ENCODE measurements around the gene PPP1R37.
A peak's percentile ranks its signal among the peaks of the same experiment; 100 is the strongest.

Gene PPP1R37

DNA sequence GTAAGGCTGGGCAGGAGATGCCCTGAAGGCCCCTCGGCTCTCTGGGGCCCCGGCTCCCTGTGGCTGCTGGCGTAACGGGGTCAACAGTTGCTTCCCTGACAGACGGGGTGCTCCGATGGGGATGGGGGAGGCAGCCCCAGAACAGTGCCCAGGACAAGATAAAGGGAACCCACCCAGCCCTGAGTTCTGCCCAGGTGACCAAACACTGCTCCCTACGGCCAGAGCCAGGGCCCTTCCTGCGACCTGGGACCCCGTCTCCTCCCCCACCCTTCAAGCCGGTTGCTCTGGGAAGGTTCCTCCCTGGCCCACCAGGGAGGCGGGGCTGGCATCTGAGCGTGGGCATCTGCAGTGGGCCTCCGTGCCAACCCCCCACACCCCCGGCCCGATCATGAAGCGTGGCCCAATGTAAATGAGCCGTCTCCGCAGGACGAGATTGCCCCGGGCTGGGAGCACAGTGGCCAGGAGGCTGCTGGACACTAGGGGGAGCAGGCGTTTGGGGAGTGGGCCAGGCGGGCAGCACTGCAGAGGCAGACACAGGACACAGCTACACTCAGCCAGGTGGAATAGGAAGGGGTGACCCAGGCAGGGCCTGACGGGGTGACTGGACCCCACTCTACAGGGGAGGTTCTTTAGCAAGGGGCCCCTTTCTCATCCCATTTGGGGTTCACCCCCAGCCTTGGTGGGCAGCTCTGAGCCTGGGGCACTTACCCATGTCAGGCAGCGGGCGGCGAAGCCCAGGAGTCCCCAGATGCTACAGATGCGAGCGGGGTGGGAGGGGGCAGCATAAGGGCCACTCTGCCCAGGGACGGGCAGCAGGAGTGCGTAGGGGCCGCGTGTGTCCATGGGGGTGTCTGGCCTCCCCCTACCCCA lies 69.0 kb downstream of the PPP1R37 start:
- peak; percentile 54 for TF ChIP-seq FOXP2 (optimal IDR thresholded peaks at IDR 0.05; ENCODE audit: borderline replicate concordance, extremely low read depth, extremely low read length, insufficient read depth)
- TF ChIP-seq, protein P1, sequence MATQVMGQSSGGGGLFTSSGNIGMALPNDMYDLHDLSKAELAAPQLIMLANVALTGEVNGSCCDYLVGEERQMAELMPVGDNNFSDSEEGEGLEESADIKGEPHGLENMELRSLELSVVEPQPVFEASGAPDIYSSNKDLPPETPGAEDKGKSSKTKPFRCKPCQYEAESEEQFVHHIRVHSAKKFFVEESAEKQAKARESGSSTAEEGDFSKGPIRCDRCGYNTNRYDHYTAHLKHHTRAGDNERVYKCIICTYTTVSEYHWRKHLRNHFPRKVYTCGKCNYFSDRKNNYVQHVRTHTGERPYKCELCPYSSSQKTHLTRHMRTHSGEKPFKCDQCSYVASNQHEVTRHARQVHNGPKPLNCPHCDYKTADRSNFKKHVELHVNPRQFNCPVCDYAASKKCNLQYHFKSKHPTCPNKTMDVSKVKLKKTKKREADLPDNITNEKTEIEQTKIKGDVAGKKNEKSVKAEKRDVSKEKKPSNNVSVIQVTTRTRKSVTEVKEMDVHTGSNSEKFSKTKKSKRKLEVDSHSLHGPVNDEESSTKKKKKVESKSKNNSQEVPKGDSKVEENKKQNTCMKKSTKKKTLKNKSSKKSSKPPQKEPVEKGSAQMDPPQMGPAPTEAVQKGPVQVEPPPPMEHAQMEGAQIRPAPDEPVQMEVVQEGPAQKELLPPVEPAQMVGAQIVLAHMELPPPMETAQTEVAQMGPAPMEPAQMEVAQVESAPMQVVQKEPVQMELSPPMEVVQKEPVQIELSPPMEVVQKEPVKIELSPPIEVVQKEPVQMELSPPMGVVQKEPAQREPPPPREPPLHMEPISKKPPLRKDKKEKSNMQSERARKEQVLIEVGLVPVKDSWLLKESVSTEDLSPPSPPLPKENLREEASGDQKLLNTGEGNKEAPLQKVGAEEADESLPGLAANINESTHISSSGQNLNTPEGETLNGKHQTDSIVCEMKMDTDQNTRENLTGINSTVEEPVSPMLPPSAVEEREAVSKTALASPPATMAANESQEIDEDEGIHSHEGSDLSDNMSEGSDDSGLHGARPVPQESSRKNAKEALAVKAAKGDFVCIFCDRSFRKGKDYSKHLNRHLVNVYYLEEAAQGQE (IDR thresholded peaks at IDR 0.05; ENCODE audit: insufficient read depth in 1 of 2, low read depth in 2 of 2, low read length in 2 of 2), result no peak

DNA sequence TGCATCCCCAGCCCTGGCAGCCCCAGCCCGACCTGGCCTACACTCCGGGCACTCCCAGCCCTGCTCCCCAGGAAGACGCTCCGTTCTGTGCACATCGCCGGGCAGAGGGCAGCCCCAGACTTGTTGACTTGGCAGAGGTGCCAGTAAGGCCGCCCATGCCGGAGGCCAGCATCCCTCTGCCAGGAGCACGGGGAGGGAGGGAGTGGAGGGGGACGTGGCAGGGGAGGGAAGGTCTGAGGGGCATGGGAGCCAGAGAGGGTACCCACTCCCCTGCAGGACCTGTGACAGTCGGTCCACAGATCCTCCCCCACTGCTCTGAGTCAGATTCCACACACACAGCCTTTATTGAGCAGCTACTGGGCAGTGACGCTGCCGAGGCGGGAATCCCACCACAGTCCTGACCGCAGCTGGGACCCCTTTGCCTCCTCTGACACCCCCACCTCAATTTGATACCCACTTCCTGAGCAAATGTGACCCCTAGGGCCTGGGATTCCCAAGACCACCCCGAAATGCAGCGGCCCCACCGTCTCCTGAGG lies 69.7 kb downstream of the PPP1R37 start:
- no peak for TF ChIP-seq TAF1 (IDR thresholded peaks at IDR 0.05; ENCODE audit: borderline replicate concordance, insufficient read depth, low read length)
- TF ChIP-seq SIN3A (IDR thresholded peaks at IDR 0.05; ENCODE audit: borderline replicate concordance, insufficient read depth, low read length), result no peak
- no peak for TF ChIP-seq POLR2AphosphoS5 (IDR thresholded peaks at IDR 0.05; ENCODE audit: low read depth, low read length)
- TF ChIP-seq, protein P1 (IDR thresholded peaks at IDR 0.05; ENCODE audit: insufficient read depth in 1 of 2, low read depth in 2 of 2, low read length in 2 of 2), result no peak
- no peak for TF ChIP-seq FOXP2 (optimal IDR thresholded peaks at IDR 0.05; ENCODE audit: borderline replicate concordance, extremely low read depth, extremely low read length, insufficient read depth)

DNA sequence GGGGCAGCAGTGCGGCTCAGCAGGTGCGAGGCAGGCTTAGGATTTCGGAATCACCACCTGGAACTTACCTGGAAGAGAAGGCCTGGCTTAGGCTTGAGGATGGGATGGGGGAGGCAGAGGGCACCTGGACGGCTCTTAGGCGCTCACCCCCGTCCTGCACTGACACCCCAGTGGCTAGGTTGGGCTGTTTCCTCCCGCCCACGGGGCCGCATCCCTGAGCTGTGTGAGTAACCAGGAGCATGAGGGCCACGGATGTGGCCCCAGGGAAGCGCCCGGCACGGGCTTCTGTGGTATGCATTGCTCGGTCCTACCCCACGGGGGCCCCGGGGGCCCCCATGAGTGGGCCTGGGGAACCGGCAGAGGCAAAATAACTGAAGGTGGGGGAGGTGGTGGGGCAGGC lies 70.2 kb downstream of the PPP1R37 start:
- no peak for TF ChIP-seq POLR2AphosphoS5 (IDR thresholded peaks at IDR 0.05; ENCODE audit: low read depth, low read length)
- TF ChIP-seq, protein P1 (IDR thresholded peaks at IDR 0.05; ENCODE audit: insufficient read depth in 1 of 2, low read depth in 2 of 2, low read length in 2 of 2), result no peak

DNA sequence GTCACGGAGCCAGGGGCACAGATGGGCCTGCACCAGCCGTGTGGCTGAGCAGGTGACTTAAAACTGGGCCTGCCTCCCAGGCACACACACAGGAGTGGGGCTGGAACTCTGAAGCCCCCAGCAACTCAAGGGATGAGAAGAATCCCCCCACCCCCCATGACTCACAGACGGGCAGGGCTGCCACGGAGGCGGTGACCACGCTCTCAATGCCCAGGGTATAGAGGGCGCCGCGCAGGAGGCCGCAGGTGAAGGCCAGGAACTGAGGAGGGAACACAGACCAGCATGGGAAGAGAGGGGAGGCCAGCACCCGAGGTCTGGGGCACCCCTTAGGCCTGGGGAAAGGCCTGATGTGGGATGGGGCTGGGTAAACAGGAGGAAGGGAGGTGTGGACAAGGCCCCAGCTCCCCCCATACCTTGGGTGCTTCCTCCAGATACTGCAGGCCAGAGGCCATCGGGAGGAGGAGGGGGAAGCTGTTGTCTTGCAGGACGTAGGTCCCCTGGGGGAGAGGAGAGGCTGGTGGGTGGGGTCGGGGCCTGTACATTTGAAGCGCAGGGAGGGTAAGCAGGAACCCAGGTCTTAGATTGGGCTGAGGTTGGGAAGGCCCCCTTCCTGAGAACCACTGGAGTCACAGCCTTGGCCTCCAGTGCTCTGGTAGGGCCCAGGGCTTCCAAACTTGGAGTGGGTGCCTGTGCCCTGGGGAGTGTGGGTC lies 70.9 kb downstream of the PPP1R37 start:
- TF ChIP-seq SIN3A (IDR thresholded peaks at IDR 0.05; ENCODE audit: borderline replicate concordance, insufficient read depth, low read length) (no peak), FOXP2 (optimal IDR thresholded peaks at IDR 0.05; ENCODE audit: borderline replicate concordance, extremely low read depth, extremely low read length, insufficient read depth) (no peak), TAF1 (IDR thresholded peaks at IDR 0.05; ENCODE audit: borderline replicate concordance, insufficient read depth, low read length) (no peak), POLR2AphosphoS5 (IDR thresholded peaks at IDR 0.05; ENCODE audit: low read depth, low read length) (no peak)
- TF ChIP-seq, protein P1 (IDR thresholded peaks at IDR 0.05; ENCODE audit: insufficient read depth in 1 of 2, low read depth in 2 of 2, low read length in 2 of 2), result no peak
